HG03039 (cell line): ENCODE data around the gene NFATC3.
"Not testable (repeated sequence)": the region's sequence is repeated elsewhere in the genome, so short reads cannot be mapped to it uniquely, and the experiment has no call there.

Experiments
- ATAC-seq: cut with Tn5 transposase; IDR thresholded peaks from one replicate; pipeline ENCODE4 v1.9.1; 2021; ENCODE audit warnings: mild to moderate bottlenecking, moderate library complexity; ENCODE audit not compliant: unreplicated experiment

NFATC3 gene

GRCh38 chr16:68088130-68088972 is 3.2 kb downstream of the NFATC3 start:
- no peak for ATAC-seq

GRCh38 chr16:68089067-68089466 is 3.9 kb downstream of the NFATC3 start:
- no peak for ATAC-seq

GRCh38 chr16:68090130-68090529 is 5.0 kb downstream of the NFATC3 start:
- ATAC-seq: no peak

GRCh38 chr16:68090533-68090932 is 5.4 kb downstream of the NFATC3 start:
- ATAC-seq: no peak

GRCh38 chr16:68091380-68092261 is 6.5 kb downstream of the NFATC3 start:
- ATAC-seq: no peak

- not testable (repeated sequence) for ATAC-seq
These were observed 7.1 kb downstream of the NFATC3 start for GRCh38 chr16:68092275-68092674.

GRCh38 chr16:68093816-68094613 is 8.8 kb downstream of the NFATC3 start:
- ATAC-seq: no peak

- no peak for ATAC-seq
These were observed 9.4 kb downstream of the NFATC3 start for GRCh38 chr16:68094614-68094934.

- ATAC-seq: no peak
These were observed 11.3 kb downstream of the NFATC3 start for GRCh38 chr16:68096491-68096890.

GRCh38 chr16:68097088-68097487 is 11.9 kb downstream of the NFATC3 start:
- no peak for ATAC-seq

- no peak for ATAC-seq
These were observed 12.7 kb downstream of the NFATC3 start for GRCh38 chr16:68097895-68098294.

GRCh38 chr16:68100488-68100887 is 15.3 kb downstream of the NFATC3 start:
- no peak for ATAC-seq

GRCh38 chr16:68105611-68106010 is 20.4 kb downstream of the NFATC3 start:
- ATAC-seq: no peak

- ATAC-seq: not testable (repeated sequence)
These were observed 22.2 kb downstream of the NFATC3 start for GRCh38 chr16:68107230-68107928.

- ATAC-seq: not testable (repeated sequence)
These were observed 24.0 kb downstream of the NFATC3 start for GRCh38 chr16:68109156-68109555.

- ATAC-seq: not testable (repeated sequence)
These were observed 25.4 kb downstream of the NFATC3 start for GRCh38 chr16:68110611-68111010.

- ATAC-seq: no peak
These were observed 26.2 kb downstream of the NFATC3 start for GRCh38 chr16:68111379-68111778.

GRCh38 chr16:68113059-68113761 is 28.0 kb downstream of the NFATC3 start:
- ATAC-seq: no peak

GRCh38 chr16:68113765-68114240 is 28.6 kb downstream of the NFATC3 start:
- no peak for ATAC-seq

GRCh38 chr16:68114939-68115338 is 29.8 kb downstream of the NFATC3 start:
- not testable (repeated sequence) for ATAC-seq
